Astrocyte (in vitro differentiated cells and primary cell): ENCODE results near the gene LARGE1.

Source experiments
- CTCF ChIP-seq: IDR thresholded peaks from 2 replicates; pipeline ENCODE4 v1.5.1; 2011; ENCODE audit warnings: low read depth, mild to moderate bottlenecking, inconsistent platforms, low read length, moderate library complexity; ENCODE audit not compliant: insufficient read depth
- EZH2 ChIP-seq: IDR thresholded peaks from 2 replicates; pipeline ENCODE4 v1.6.1; 2012; ENCODE audit warnings: mild to moderate bottlenecking, low read length, inconsistent platforms; ENCODE audit not compliant: insufficient read depth

GRCh38 chr22:33467080-33467479 lies 453.2 kb downstream of the LARGE1 start:
- no peak for TF ChIP-seq CTCF
- no peak for TF ChIP-seq EZH2
